ENCODE results near the gene PTPRA. TPM values are rescaled to one million over a fixed set of nuclear protein-coding genes. Genes with fewer than 3 reads are reported as not detected.

Gene PTPRA
- total and polyA plus RNA-seq, 2 of the 8 experiments (the other 6 are each of a cell fraction or from before 2014, with no cell fraction given), result 47.7 to 51.3 TPM

- TF ChIP-seq CHD7 (IDR thresholded peaks at IDR 0.05; ENCODE audit: insufficient replicate concordance, low read length) (no peak), NANOG (IDR thresholded peaks at IDR 0.05; ENCODE audit: insufficient read depth, low read depth, low read length, poor library complexity, severe bottlenecking) (no peak), KDM4A (IDR thresholded peaks at IDR 0.05; ENCODE audit: low read depth, low read length, severe bottlenecking) (no peak), TEAD4 (IDR thresholded peaks at IDR 0.05; ENCODE audit: low read depth, low read length) (no peak), CBX8 (IDR thresholded peaks at IDR 0.05; ENCODE audit: borderline replicate concordance, low read depth, low read length) (no peak), GABPA (IDR thresholded peaks at IDR 0.05; ENCODE audit: borderline replicate concordance, insufficient read depth, low read length) (no peak), CBX5 (IDR thresholded peaks at IDR 0.05; ENCODE audit: low read depth, low read length) (no peak), SIX5 (IDR thresholded peaks at IDR 0.05; ENCODE audit: low read depth, low read length) (no peak), SUZ12 (IDR thresholded peaks at IDR 0.05; ENCODE audit: low read length) (no peak)
- TF ChIP-seq, protein P1, sequence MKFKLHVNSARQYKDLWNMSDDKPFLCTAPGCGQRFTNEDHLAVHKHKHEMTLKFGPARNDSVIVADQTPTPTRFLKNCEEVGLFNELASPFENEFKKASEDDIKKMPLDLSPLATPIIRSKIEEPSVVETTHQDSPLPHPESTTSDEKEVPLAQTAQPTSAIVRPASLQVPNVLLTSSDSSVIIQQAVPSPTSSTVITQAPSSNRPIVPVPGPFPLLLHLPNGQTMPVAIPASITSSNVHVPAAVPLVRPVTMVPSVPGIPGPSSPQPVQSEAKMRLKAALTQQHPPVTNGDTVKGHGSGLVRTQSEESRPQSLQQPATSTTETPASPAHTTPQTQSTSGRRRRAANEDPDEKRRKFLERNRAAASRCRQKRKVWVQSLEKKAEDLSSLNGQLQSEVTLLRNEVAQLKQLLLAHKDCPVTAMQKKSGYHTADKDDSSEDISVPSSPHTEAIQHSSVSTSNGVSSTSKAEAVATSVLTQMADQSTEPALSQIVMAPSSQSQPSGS (IDR thresholded peaks at IDR 0.05; ENCODE audit: low read length), result no peak
Observed at GRCh38 chr20:2967841-2968240, 94.6 kb downstream of the PTPRA start (continued).
